Measurements from ENCODE around the gene HYAL3.

DNA sequence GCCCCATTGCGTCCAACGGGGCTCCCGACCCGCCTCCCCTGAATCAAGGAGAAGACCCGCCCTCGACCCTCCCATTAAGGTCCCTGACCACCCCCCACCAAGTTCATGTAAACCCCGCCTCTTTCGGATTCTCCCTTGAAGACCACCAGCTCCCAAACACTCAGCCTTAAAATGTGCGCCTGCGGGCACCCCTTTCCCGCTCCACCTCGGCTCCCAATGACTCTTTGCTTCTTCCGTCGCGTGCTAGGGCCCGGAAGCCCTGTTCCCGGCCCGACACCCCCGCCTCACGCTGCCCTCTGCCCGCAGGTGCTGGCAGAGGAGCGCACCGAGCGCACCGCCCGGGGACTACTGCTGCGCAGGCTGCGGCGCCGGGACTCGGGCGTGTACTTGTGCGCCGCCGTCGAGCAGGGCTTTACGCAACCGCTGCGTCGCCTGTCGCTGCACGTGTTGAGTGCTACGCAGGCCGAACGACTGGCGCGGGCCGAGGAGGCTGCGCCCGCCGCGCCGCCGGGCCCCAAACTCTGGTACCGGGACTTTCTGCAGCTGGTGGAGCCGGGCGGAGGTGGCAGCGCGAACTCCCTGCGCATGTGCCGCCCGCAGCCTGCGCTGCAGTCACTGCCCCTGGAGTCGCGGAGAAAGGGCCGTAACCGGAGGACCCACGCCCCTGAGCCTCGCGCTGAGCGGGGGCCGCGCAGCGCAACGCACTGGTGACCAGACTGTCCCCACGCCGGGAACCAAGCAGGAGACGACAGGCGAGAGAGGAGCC, 23.0 kb downstream of the HYAL3 start:
- TF ChIP-seq, protein P1, sequence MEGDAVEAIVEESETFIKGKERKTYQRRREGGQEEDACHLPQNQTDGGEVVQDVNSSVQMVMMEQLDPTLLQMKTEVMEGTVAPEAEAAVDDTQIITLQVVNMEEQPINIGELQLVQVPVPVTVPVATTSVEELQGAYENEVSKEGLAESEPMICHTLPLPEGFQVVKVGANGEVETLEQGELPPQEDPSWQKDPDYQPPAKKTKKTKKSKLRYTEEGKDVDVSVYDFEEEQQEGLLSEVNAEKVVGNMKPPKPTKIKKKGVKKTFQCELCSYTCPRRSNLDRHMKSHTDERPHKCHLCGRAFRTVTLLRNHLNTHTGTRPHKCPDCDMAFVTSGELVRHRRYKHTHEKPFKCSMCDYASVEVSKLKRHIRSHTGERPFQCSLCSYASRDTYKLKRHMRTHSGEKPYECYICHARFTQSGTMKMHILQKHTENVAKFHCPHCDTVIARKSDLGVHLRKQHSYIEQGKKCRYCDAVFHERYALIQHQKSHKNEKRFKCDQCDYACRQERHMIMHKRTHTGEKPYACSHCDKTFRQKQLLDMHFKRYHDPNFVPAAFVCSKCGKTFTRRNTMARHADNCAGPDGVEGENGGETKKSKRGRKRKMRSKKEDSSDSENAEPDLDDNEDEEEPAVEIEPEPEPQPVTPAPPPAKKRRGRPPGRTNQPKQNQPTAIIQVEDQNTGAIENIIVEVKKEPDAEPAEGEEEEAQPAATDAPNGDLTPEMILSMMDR (IDR thresholded peaks at IDR 0.05), result no peak
- TF ChIP-seq POLR2AphosphoS5 (IDR thresholded peaks at IDR 0.05) (no peak), EP300 (IDR thresholded peaks at IDR 0.05) (no peak)

Measured in sigmoid colon (tissue), 4 donors.